CD4-positive, alpha-beta T cell treated with Interferon alpha-2 for 1 hour (primary cell): ENCODE measurements around the gene BANP.
A peak's percentile ranks its signal among the peaks of the same experiment; 100 is the strongest.

Source experiments
- DNase-seq, 2 donors: peaks; one replicate each; pipeline ENCODE4 v3.0.0-alpha.2; 2020 to 2022

The BANP gene

DNA sequence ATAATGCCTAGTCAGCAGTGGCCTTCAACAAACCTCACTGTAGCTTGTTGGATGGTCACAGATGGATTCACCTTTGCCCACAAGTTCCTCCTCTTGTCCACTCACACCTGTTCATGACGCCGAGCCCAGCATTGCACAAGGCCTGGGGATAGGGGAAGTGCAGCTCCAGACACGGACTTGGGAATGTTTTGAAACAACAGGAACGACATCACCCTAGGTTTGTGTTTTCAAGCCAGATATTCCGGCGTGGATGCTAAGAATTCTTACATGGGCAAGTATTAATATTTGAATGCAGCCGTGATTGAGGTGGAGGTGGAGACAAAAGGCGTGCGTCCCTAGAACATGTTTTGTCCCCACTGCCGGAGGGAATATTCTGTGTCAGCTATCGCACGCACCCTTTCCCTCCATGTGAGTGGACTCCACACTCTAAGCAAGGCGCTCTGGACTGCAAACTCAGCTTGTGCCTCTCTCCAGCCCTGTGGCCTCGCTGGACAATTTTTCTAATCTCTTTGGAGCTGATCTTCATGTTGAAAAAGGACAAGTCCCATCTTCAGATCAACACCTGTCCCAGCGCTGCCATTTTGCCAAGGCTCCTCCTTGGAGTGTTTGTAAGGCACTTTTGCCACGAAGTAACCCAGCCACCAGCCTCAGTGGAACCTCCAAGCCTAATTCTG is 2.0 kb upstream of the BANP start:
- no peak for DNase-seq

DNA sequence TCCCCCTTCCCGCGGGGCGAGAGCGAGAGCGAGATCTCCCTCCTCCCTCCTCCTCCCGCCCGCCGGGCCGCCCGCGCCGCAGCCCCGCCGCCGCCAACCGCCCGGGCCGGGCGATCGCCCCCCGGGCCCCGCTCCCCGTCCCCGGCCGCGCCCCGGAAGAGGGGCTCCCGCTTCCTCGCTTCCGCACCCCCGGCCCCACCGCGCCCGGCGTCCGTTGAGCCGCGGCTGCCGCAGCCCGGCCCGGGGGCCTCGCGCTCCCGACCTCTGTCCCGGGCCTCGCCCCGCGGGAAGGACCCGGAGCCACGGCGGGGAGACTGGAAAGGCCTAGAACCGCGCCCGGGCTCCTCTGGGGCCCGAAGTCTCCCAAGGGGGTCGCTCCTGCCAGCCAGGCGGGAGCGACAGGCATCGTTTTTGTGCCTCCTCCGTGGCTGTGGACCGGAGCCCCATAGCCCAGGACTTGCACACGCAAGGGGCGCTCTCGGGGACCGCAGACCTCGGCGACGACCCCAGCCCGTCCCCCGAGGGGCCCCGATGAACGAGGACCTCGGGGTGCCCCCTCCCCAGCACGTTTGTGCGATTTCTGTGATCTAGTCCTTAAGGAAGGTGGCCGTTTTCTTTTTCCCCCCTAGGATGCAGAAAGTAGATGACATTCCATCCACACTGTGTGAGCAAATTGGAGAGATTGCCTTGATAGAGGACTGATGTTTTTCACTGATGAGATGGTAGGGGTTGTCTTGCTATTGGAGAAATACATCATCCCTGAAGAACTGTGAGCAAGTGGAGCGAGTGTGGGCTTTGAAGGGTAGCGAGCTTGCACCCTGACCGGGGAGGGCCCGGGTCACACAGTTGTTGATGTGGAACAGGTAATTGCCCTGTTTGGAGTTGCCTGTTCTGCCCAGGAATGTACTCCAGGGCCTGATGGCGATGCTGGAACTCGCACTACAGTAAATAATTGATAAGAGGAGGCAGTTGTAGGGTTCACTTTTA is 611 bp downstream of the BANP start:
- DNase-seq = no peak

DNA sequence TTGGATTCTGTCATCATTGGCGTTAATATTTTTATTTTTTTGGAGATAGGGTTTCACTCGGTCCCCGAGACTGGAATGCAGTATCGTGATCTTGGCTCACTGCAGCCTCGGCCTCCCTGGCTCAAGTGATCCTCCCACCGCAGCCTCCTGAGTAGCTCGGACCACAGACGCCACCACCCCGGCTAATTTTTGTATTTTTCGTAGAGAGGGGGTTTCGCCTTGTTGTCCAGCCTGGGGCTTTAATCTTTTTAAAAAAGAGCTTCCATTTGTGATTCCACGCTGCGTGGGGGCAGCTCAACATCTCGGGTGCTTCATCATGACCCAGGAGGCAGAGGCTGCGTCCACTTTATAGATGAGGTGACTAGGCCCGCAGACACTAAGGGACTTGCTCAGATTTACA is 1.5 kb downstream of the BANP start:
- no peak for DNase-seq

DNA sequence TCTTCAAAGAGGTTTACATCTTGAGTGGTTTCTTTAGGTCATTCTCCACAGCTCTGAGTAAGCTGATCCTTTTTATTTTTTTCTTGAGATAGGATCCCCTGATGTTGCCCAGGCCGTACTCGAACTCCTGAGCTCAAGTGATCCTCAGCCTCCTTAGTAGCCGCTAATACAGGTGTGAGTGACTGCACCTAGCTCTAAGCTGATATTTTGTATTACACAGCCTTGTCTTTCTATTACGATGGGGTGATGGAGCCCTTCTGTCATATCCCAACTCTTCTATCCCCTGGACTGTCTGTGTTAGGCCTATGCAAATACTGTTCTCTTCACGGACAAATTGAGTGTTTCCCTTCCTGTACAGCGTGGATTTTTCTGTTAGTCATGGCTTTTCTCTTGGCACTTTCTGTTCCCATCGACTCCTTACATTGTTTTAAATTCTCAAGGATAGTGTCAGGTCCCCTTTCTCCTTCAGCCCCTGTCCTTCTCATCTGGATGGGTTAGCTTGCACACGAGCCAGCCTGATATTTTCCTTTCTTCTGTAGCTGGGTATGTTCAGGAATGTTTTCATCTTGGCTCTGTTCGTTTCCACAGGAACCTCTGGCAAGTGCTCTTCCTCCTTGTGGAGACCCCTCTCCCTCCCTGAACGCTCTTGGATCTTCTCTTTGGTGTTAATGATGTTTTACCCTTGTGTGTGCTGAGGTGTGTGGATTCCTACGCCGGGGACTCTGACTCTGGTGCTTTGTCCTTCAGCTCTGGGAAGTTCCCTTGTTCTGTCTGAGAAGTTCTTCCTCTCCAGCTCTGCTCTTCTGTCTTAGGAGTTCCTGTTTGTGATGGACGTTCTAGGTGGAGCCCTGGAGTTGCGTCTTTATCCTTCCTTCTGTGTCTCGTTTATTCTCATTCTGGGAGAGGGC is 2.3 kb downstream of the BANP start:
- peak in 1 of 2 donors; percentile 16 for DNase-seq

DNA sequence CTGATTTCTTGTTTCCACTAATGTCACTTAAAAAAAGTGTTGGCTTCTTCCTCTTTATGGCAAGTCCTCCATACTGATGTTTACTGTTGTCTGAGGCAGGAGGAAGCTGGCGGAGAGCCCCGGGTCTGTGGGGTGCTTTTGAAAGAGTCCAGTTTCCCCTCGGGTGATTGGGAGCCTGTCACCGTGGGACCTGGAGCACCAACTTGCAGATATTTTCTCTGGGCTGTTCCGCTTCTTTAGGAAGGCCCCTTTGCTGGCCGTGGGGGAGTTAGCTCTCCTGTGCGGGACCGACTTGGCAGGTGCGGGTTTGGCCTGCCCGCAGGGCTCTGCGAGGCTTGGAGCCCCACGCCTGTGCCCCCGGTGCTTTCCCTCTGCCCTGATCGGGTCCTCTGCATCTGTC is 3.1 kb downstream of the BANP start:
- DNase-seq = peak in 1 of 2 donors; percentile 38

DNA sequence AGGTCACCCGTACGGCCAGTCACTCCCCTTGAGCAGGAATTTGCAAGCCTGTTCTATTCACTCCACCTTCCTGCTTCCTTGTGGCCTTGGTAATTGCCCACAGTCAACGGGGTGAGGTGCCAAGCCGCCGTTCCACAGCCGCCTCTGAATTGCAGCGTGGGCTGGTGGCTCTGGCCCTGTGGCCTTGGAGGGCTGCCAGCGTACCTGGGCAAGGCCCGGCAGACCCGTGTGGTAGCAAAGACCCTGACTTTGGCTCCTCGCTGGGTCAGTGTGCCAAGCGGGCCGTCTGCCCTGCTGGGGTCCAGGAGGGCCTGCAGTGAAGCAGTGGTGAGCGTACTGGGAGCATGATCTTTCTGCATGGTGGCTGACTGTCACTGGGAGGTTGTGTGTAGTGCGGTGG is 3.6 kb downstream of the BANP start:
- DNase-seq = no peak

DNA sequence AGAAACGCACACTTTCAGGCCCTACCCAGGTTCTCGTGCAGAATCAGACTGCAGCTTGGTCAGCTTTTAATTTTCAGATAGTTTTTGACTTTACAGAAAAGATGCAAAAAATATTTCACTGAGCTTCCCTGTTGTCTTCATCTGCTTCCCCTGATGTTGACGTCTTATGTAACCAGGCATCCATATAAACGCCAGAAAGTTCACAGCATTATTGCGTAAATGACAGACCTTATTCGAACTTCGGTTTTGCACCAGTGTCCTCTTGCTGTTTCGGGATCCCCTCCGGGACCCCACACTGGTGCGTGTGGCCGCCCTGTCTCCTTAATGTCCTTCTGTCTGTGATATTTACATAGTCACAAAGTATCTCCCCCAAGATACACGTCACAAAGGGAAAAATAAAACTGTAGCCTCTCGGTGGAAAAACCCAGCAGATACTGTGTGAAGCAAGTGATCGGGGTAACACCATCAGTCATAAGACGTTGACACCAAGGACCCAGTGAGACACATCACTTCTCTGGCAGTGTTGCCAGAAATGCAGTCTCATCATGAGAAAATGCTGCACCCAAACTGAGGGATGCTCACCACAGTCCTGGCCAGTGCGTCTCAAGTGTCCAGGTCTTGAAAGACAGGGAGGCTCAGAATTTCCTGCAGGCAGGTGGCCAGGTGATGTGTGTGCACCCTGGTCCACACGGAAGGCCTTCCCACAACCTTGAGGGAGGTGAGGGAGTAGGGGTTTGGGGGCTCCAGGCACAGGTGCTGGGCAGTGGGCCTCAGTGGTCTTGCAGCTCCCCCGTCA is 4.3 kb downstream of the BANP start:
- peak in 1 of 2 donors; percentile 18 for DNase-seq

DNA sequence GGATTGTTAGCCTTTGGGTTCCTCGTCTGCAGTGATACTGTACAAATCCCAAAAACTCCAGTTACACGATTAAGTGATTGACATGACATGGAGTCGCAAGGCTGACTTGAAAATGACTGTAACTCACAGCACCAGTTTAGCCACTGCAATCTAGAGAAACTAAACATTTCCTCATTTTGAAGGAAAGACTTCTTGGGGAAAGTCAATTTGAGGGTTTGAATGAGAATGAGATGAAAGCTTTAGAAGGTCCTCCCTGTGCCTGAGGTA is 4.8 kb downstream of the BANP start:
- DNase-seq = no peak

DNA sequence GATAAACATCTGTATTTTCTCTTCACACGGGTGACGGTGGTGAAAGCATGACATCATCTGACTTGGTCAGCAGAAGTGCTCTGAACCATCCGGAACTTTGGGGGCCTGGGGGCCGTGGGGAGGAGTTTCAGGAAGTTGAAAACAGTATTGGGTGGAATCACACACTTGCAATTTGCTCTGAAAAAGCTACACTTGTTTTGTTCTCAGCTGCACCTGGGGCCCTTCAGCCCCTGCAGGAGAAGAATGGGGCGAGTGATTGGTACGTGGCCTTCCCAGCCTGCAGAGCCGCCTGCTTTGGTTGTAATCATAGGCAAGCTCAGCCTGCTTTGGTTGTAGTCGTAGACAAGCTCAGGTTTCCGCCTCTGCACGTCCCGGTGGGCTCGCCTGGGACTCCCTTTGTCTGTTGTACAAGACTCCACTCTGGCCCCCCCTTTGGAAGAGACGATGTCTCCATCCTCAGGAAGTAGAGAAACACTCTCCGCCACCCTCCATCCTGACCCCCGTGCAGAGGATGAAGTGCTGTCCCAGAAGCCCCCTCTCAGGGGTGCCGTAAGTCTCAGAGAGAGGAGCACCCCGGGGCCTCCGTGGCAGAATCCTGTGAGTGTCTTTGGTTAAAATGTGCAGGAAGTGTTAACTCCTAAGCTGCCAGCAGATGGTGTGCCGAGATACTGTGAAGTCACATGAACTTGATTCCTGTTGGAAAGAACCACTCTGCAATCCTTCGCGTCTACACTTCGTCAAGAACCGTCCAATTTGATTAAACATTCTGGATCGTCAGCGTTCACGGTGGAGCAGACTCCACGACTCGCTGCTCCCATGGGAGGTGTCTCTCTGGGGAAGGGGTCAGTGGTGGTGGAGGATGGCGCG is 5.4 kb downstream of the BANP start:
- DNase-seq = peak; percentile 80 to 84

DNA sequence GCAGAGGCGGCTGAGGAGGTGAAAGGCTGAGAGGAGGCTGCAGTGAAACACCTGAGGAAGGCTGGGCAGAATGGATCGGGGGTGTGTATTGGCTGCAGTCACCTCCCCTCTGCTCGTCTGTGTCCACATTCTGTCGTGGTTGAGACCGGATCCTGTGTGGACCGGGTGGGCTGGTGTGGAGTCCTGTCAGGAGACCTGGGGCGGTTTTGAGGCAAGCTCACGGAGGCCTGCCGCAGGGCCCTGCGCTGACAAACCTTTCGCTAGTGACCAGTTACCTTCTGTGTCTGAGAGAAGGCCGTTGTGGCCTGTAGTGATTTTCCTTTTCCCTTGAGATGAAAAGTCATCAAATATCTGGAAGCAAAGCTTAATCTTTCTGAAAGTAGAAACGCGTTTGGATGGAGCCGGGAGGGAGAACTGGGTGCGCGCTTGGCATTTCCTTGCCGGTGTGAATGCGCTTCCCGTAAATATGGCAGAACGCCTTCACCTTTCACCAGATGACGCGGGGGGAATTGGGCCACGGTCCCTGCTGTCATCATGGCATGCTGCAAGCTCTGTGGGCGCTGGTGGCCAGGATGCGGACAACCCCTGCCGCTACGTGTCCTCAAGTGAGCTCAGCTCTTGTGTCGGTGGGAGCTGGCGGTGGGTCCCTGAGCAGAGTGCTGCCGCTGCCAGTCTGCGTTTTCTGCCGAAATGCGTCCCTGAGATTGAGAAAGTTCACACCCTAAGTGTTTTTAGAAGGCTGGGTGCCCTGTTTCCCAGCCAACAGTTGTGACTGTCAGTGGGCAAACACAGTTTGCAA is 6.3 kb downstream of the BANP start:
- no peak for DNase-seq

DNA sequence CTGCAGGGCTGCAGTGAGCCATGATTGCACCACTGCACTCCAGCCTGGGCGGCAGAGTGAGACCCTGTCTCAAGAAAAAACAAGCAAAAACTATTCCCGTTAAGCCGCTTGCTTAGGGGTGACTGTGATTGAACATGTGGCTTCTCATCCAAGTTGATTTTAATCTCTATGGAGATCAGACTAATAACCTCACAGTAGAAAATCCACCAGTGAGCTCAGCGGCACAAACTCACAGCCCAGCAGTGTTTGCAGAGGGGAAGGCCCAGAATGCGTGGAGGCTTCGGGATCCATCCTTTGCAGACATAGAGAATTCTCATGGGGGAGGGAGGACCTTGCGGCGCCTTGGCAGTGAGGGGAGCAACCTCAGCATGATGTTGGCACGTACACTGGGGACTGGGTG is 7.4 kb downstream of the BANP start:
- DNase-seq = no peak

DNA sequence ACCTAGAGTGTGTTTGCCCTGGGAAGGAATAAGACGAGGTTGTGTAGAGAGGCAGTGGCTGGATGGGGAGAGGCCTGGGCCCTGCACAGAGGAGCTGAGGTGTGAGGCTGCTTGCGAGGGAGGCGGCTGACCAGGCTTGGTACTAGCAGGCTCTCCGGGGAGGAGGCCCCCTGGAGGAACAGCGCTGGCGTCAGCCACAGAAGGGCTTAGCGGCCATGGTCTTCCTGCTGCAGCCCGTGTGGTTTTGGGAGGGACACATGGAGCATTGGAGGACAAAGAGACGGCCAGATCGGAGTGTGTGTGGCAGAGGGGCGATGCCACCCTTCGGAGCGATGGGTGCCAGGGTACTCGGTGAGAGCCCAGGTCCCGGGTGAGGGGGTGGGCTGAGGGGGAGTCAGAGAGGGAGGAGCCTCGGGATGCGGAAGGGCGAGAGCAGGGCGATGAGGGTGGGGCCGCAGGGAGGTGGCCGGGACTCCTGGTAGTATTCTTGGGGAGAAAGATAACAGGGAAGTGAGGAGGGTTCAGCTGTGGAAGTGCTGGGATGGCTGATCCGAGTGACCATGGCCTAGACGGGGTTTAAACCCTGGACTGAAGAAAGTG is 8.3 kb downstream of the BANP start:
- no peak for DNase-seq

DNA sequence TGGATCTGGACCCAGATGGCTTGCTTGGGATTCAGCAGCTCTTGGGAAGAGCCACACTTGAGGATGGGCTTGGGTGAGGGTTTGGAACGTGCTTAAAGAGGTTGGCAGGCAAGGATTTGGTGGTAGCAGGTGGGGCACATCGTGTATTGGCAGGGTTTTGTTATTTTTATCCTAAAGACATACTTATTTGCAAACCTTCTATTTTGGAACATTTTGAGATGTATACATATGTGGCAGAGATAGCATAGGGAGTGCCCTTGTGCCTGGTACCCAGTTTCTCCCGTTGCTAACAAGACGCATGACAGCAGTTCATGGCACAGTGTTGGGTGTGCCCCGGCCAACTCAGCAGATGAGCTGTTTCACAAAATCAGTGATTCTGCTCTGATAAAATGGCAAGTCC is 9.1 kb downstream of the BANP start:
- no peak for DNase-seq

DNA sequence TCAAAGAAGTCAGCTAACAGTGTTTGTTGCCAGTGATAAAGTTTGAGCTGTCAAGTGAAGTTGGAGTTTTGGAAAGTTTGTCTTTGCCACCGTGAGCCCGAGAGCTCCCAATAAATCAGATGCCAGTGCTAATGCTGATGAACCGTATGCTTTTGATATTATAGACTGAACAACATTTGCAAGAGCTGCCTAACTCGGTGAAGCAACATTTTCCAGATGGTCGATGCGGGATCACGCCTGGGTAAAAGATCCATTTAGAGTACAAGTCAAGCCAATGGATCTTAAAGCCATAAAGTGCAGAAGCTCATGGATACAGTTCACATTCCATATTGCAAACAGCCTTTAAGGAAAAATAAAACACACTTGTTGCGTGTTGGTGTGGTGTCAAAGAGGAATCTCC is 9.6 kb downstream of the BANP start:
- no peak for DNase-seq

DNA sequence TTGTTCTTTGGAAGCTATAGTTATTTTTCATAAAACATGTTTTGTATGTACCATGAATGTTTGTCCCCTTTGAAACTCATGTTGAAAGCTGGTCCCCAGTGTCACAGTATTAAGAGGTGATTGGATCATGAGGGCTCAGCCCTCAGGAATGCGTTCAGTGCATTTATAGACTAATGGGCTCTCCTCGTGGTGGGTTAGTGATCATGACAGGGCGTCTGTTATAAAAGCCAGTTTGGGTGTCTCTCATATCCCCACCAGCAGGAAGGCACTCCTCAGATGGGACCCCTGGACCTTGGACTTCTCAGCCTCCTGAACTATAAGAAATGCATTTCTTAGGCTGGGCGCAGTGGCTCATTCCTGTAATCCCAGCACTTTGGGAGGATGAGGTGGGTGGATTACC is 10.4 kb downstream of the BANP start:
- DNase-seq = no peak

DNA sequence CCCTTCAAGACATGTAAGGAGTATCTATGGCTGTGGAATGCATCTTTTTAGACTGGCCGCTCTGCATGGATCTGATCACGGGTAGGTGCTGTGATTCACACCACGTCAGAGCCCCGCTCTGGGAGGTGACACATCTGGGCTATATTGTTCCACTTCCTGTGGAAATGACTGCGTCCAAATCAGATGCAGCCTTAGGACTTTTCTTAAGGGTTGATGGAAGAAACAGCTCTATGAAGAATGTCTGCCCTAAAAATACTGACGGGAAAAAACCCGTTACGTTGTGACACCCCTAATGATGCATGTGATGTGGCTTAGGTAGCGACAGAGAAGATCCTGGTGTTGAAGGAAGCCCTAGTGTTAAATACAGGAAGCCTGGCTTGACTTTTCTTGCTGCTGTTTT is 12.2 kb downstream of the BANP start:
- DNase-seq = peak; percentile 43 to 52

DNA sequence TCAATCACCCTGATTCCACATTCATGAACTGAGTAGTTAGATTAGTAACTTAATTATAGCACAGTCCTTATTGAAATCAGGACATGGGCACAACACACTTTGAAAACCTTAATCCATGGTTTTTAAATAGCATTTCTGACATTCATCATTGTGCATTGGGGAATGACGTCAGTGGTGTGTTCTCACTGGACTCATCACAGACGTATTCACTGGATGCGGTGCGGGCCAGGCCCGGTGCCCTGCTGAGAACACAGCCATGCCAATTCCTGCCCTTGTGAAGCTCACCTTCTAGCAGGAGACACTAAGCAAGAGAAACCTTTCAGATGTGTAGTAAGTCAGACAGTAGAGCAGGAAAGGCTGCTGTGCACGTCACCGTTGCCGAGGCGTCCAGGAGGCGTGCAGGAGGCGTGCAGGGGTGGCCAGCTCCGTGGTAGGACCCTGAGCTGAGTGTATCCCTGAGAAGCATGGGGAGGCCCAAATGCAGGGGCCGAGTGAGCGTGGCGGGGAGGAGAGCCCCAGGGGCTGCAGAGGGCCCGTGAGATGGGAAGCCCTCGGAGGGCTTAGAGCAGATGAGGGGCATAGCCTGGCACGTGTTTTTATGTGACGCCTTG is 12.9 kb downstream of the BANP start:
- DNase-seq = no peak

DNA sequence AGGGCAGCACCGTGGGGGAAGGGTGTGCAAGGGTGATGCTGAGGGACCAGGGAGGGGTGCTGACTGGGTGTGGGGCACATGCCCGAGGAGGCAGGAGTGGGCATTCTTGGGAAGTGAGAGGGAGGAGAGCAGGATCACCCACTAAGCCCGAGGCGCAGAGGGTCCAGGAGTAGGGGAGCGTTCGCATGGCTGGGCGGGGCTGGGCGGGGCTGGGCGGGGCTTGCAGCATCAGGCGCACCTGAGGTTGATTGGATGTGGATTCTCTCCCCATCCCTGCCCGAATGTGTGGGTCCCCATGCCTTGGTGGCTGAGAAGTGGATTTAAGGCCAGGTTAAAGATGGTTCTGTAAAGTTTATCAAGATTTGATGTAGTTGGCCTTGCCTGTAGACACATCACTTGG is 14.2 kb downstream of the BANP start:
- DNase-seq = no peak

DNA sequence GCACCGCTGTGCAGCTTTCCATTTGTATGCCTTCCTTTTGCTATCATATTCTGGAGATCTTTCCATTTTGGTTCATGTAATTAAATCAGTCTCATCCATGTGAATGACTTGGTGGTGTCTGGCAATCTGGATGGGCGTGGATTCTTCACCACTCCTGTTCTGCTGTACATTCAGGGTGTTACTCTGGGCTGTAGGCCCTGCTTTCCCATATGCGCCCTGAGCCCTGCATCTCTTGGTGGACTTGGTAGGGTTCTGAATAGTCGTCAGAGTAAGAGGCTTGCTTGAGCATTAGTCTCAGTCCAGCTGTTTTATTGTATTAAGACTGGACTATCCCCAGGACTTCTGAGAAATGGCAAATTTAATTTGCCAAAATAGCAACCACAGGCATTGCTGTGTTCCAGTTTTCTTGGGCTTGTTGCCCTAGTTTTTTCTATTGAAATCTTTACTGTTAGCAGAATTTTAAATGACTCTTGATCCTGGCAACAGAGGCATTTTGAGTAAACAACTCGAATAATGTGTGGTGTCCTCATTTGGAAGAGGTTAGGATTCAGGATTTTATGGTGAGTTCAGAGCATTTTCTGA is 14.9 kb downstream of the BANP start:
- no peak for DNase-seq
